Inferior parietal cortex (tissue), 1 donor: ENCODE measurements around the gene SCO1.
"Not testable (repeated sequence)": the region's sequence is repeated elsewhere in the genome, so short reads cannot be mapped to it uniquely, and the experiment has no call there.

ENCODE experiments used
- DNase-seq: peaks from one replicate; pipeline ENCODE4 v3.0.0-alpha.2; 2016; ENCODE audit errors: extremely low spot score

SCO1 gene

DNA sequence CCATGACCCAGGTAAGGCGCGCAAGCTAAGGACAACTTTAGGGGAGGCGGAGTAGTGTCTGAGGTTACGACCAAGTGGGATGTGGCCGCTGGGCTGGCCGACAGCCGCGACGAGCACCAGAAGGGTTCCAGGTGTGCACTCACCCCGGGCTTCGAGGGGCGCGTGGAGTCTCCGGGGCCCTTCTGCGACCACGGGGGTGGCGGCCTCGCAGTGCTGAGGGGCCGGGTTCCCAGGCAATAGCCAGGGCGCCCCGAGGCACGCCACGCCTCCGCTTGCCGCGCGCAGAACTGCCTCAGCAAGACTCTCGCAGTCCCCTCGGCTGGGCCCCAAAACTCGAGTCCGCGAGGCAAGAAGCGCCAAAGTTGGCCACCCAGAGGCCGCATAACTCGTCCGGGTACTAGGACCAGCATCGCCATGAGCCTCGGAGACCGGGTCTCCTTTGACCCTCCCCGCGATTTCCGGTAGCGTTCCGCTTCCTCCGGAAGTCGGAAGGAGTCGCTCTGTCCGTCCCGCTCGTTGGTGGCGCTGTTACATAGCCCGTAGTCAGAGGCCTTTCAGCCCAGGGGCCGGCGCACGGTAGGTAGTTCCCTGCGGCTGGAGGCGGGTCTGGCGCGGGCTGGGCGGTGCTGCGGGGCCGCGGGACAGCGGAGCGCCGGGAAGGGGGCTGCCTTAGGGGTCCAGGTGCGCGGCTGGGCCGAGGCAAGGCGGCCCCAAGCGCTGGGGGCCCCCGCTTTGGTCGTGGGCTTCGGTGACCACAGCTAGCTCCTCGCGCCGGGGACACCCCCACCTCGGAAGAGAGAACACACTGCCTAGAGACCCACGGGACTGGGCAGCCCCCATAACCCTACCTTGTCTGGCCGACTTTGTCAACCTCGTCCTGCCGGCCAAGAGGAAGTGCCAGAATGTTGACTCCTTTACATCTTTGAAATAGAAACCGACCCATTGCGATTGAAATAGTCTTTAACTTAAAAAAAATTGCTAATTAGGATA lies at the start of gene SCO1, which contains the start of gene ADPRM:
Gene SCO1, minus strand, starts transcription at position 442 of the 990 bp plus-strand sequence. Its CDS starts 26 bp downstream, at position 416.
Gene ADPRM, plus strand, starts transcription at position 503 of the 990 bp plus-strand sequence. CDS start 7,333 bp downstream, outside the sequence.
- DNase-seq = peak; percentile 97

DNA sequence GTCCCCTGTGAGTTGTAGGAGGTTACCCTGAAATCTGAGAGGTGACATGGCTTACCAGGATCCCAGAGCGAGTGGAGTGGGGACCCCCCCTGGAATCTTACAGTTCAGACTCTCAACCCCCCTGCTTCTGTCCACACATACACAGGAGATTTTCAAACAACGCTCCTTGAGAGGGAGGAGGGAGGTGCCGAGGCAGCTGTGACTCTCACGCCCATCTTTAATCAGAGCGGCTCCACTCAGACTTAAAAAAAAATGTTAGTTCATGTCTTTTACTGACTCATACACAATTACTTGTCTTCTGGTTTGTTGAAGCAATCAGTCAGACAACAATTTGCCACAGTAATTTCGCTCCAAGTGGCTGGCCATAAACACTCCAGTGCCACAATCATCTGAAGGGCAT lies 47.9 kb upstream of the SCO1 start:
- no peak for DNase-seq

DNA sequence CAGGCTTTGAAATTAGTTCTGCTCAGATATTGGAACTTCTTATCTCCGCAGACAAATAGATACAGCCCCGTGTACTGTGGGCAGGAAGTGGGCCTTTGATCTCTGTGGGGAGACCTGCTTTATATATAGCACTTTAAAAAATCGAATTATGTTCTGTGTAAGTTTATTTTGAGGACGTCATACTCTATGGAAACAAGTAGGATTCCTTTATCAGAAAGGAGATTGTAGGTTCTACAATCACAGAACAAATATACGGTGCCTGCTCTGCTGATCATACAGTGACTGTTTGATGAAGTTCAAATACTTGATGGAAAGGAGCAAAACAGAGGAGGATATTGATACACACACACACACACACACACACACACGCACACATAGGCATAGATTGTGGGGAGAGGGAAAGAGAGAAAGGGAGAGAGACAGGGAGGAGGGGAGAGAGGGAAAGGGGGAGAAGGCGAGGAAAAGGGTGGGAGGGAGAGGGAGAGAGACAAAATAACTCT lies 47.2 kb upstream of the SCO1 start:
- no peak for DNase-seq

DNA sequence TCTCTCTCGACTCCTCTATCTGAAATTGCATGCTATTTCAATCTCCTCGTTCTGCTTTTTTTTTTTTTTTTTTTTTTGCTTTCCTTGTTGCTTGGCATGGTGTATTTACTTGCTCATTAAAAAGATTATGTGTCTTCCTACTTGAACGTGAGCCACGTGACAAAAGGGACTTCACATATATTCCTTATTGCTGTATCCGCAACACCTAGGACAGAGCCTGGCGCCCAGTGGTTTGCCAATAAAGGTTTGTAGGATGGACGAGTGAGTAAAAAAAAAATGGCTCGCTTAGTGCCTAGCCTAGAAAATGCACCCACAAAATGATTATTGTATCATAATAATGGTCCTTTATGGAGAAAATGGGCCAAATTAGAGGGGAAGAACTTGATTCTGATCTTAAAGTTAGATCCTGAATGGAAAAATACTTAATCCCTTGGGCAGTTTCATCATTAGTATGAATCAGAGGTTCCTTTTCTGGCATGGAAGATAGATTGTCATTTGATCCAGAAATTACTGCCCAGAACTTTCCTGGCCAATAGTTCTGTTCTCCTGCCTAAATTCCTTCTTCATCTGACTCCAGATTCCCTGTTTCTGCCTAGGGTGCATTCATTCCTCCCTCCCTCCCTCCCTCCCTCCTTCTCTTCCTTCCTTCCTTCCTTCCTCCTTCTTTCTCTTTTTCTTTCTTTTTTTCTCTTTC lies 46.1 kb upstream of the SCO1 start:
- DNase-seq = no peak

DNA sequence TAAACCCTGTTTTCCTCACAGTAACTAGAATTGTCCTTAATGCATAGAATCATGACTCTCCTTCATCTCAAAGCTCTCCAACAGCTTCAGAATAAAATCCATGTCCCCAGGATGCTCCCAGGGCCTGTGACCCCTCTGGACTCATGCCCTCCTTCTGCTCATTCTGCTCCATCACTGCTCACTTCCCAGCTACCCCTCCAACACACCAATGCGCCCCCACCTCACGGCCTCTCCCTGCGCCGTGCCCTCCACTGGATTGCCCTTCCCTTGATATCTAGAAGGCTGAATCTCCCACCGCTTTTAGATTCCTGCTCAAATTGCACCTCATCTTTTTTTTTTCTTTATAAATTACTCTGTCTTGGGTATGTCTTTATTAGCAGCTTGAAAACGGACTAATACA lies 45.1 kb upstream of the SCO1 start:
- no peak for DNase-seq

DNA sequence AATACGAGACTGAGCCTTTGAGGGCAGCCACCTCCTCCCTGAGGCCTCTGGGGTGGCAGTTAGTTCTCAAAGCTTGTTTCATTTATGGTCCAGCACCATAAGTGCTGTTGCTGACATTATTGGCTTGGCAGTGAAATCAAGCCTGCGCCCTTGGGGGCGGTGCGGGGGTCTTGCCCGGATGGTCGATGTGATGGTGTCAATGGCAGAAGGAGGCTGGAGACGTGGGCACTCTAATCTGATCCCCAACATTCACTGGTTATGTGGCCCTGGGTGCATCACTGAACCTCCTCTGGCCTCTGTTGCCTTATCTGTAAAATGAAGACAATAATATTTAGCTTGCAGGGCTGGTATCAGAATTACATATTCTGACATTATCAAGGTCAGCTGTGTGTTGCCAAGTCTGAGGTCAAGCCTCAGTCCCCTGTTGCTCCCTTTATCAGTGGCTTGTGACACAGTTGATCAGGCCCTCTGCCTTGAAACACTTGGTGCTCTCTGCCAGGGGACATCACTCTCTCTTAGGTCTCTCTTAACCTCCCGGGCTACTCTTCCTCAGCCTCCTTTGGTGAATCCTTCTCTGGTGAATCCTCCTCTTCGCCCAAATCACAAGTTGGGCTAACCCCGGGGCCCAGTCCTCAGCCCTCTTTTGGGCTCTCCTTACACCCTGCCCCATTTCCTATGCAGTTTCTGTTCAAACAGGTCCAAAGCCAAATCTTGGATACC lies 44.2 kb upstream of the SCO1 start:
- DNase-seq = no peak

DNA sequence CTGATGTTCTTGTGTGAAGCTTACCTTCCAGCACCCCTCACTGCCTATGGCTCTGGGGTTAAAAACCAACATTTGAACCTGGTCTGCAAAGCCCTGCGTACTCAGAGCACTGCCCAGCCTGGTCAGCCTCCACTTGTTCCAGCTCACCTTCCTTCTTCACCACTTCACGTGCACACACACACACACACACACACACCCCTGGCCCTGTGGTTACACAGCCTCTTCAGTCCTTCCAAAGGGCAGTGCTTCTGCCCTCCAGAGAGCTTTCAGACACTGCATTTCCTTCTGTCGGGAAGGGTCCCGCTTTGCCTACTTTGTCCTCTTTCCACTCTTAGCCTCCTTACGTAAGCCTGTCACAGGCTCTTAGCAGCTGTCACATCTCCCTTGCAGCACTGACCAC lies 42.1 kb upstream of the SCO1 start:
- DNase-seq = no peak

DNA sequence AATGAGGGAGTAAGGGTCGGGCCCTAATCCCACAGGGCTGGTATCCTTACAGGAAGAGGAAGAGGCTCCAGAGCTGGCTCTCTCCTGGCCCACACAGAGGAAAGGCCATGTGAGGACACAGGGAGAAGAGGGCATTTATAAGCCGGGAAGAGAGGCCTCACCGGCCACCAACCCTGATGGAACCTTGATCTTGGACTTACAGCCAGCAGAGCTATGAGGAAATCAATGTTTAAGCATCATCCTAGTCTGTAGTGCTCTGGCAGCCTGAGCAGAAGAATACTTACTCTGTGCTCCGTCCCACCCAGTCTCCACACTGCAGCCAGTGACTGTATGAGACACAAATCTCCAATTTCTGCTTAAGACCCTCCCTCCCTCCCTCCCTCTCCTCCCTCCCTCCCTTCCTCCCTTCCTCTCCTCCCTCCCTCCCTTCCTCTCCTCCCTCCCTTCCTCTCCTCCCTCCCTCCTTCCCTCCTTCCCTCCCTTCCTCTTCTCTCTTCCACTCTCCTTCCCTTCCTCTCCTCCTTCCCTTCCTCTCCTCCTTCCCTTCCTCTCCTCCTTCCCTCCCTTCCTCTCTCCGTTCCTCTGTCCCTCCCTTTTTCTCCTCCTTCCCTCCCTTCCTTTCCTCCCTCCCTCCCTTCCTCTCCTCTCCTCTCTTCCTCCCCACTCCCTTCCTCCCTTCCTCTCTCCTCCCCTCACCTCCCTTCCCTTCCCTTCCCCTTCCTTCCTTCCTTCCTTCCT lies 41.4 kb upstream of the SCO1 start:
- DNase-seq = no peak

DNA sequence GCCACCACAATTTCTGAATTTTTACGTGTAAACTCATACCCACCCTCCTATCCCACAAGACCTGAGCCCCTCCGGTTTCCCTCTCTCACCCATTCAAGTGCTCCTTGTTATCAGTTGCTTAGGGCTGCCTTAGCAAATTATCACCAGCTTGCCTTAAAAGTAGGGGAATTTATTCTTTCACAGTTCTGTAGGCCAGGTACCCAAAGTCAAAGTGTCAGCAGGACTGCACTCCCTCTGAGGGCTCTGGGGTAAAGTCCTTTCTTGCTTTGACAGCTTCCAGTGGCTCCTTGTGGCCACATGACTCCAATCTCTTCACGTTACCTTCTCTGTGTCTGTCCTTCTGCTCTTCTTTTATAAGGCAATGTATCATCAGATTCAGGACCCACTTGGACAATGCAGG lies 40.4 kb upstream of the SCO1 start:
- no peak for DNase-seq

DNA sequence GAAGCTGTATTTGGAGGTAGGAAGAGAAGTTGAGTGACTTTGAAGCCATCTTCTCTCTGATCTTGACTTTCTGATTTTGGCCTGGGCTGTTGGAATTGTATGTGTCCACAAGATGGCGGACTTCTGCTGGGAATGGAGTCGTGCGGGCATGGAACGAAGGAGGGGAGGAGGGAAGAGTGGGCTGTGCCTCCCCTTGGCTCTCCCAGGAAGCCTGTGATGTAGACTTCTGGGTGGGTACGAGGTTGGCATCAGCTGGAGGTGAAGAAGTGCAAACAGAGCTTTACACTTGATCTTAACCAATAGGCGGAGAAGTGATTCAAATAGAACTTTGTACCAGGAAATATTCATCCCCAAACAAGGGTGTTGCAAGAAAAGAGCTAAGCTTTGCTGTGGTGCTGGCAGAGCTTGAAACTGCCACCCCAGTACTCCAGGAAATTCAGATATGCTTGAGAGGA lies 39.9 kb upstream of the SCO1 start:
- DNase-seq = peak; percentile 76

DNA sequence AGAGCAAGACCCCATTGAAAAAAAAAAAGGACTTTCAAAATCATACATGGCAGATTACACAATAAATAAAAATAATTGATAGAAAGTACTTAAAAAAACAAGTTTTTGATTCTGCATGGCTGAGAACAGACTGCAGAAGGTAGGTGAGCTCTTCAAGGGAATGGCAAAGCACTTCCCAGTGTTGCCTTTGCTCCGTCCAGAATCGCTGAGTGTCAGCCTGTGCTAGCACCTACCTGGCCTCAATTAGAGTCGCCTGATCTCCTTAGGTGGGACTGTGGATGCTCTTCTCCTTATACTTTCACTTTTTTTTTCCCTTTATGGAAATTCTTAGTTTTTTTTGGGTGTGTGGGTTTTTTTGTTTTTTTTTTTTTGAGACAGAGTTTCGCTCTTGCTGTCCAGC lies 38.5 kb upstream of the SCO1 start:
- DNase-seq = no peak

DNA sequence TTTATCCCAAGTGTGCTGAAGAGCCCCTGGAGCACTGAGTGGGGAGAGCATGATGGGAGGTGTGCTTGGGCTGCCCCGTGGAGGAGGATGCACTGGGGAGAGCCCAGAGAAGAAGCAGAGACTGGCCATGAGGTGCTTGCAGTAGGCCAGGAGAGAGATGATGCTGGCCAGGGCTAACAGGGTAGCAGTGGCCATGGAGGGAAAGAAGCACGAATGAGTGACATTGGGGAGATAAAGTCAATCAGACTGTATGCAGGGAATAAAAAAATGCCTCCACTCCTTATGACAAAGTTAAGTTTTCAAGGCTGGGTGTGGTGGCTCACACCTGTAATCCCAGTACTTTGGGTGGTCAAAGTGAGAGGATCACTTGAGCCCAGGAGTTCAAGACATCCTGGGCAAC lies 37.9 kb upstream of the SCO1 start:
- DNase-seq = no peak

DNA sequence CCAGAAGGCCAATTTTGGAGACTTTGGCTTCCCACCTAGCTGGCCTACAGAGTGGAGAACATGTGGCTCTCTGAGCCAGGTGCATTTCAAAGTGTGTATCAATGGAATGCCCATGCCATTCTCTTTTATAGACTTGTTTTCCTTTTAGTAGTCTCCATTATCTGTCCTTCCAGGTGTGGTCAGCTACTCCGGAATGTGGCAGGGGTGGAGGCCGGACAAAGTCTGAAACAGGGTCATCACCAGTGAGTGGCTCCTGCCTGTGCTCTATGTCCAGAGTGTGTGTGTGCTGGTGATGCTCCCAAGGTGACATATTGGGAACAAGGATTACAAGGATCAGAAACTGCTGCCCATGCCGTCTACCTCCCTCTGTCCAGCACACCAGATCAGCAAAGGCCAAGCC lies 36.3 kb upstream of the SCO1 start:
- DNase-seq = no peak

DNA sequence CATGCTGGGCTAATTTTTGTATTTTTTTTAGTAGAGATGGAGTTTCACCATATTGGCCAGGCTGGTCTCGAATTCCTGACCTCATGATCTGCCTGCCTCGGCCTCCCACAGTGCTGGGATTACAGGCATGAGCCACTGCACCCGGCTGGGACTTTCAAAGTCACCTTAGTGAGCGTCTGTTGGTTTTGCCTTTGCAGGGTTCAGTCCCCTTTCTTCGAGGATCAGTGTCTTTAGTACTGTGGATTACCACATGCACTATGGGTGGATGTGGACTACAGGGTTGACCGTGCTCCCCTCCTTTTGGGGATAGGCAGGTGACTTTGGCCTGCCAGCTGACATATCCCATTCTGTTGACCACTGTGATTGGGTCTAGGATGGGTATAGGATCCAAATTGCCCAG lies 34.8 kb upstream of the SCO1 start:
- DNase-seq = not testable (repeated sequence)

DNA sequence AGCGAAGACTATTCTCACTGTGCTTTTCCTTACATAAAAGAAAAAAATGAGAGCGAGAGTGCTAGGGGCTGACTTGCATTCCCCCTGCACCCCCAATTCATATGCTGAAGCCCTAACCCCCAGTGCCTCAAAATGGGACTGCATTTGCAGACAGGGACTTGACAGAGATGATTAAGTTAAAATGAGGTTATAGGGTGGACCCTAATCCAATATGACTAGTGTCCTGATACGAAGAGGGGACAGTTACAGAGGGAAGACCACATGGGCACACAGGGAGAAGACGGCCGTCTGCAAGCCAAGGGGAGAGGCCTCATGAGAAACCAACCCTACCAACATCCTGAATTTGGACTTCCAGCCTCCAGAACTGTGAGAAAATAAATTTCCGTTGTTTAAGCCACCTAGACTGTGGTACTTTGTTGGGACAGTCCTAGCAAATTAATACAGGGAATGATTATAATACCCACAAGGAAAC lies 34.1 kb upstream of the SCO1 start:
- no peak for DNase-seq

DNA sequence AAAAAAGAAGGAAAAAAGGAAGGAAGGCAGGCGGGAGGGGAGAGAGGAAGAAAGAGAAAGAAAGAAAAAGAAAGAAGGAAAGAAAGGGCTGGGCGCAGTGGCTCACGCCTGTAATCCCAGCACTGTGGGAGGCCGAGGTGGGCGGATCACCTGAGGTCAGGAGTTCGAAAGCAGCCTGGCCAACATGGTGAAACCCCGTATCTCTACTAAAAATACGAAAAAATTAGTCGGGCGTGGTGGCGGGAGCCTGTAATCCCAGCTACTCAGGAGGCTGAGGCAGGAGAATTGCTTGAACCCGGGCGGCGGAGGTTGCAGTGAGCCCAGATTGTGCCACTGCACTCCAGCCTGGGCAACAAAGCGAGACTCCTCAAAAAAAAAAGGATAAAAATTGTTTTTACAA lies 32.9 kb upstream of the SCO1 start:
- not testable (repeated sequence) for DNase-seq

DNA sequence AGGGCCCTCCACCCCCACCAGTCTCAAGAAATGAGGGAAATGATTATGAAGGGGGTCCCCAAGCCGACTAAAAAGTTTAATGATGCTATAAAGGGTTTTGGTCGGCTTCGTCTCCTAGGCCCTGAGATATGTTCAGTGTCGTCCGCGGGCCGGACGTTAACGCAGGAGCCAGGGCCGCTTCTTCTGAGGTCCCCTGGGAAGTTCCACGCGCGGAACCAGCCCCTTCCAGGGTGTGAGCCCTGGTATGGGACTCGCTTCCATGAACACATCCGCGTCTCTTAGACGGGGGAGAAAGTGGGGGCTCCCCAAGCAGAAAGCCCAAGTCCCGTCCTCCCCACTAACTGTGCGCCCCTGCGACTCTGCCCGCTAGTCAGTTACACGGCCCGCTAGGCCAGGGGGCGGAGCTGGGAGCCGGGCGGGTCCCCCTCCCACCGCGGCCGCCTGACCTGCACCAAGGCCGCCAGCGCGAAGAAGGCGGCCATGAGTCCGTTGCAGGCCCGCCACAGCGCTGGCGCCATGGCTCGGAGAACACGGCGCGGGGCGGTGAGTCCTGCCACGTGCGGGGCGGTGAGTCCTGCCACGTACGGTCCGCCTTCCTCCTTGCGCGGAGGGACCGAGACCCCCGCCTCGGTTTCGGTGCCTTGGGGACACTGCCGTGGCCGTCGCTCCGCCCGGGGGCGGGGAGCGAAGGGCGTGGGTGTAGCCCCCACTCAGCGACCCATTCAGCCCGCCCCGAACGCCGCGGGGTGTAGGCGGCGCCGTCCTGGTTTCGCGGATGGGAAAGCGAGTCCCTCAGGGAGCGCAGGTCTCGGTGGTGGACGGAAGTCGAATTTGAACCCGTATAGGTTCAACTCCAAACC lies 32.2 kb upstream of the SCO1 start, which contains the start of gene TMEM220:
Gene TMEM220, minus strand, starts transcription at position 690 of the 860 bp plus-strand sequence. Its CDS starts 172 bp downstream, at position 518.
- DNase-seq = peak; percentile 39

DNA sequence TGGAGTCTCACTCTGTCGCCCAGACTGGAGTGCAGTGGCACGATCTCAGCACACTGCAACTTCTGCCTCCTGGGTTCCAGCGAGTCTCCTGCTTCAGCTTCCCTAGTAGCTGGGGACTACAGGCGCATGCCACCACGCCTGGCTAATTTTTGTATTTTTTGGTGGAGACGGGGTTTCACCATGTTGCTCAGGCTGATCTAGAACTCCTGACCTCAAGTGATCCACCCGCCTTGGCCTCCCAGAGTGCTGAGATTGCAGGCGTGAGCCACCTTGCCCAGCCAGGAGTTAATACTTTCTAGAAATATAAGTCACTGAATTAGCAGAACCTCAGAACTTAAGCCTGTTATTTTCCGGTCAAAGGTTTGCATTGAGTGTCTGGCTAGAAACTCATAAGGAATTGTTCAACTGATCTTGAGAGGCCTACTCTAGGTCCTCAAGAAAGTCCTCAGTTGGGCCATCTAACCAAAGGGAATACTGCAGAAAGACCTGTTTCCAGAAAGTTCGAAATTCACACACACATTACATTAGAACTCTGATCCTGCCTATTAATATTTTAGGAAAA lies 31.1 kb upstream of the SCO1 start:
- DNase-seq = no peak

DNA sequence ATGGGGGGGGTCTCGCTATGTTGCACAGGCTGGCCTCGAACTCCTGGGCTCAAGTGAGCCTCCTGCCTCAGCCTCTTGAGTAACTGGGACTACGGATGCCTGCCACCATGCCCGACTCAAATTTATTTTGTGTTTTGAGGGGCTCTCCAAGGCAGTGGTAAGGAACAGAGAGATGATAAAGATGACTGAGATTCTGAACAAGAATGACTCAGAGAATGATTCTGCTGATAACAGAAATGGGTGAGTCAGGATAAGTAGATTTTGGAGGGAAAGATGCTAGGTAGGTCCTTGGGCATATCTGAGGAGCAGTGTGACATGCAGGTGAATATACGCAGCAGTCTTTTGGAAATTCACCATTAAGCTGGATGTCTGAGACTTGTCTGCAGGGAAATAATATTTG lies 29.9 kb upstream of the SCO1 start:
- no peak for DNase-seq

DNA sequence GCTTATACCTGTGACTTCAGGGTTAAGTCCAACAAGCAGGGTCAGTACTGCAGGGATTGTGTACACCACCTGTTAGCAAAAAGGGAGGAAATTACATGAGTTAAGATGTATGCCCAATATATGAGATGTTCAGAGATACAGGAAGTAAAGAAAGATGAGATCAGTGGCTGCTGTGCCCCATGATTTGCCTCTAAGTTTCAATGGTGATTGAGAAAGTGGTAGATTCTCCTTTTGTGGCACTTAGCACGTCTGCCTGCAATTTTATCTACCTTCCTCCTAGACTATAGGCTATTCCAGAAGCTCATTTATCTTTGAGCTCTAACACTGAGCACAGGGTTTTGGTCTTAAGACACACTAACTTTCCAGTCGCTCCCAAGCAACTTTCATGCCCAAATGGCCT lies 28.9 kb upstream of the SCO1 start:
- no peak for DNase-seq
